T47D (cell line): ENCODE data around the gene CD37.
"Not testable (repeated sequence)": the region's sequence is repeated elsewhere in the genome, so short reads cannot be mapped to it uniquely, and the experiment has no call there.

Source experiments
- DNase-seq, 2 experiments: peaks; one replicate each; pipeline versions ENCODE4 v3.0.0 to v3.0.0-alpha.2; 2011 to 2012; ENCODE audit warnings: low read depth in 1 of 2, low spot score in 1 of 2
- JUND ChIP-seq: IDR thresholded peaks from 2 replicates; pipeline ENCODE4 v1.6.1; 2012; ENCODE audit warnings: low read depth
- in situ Hi-C: cut with HindIII; loops from 2 replicates; pipeline ENCODE4 v1.10.0; 2016; ENCODE audit warnings: low sequenced_read_pairs, low pct_unique_long_range_greater_than_20kb

Gene CD37

DNA sequence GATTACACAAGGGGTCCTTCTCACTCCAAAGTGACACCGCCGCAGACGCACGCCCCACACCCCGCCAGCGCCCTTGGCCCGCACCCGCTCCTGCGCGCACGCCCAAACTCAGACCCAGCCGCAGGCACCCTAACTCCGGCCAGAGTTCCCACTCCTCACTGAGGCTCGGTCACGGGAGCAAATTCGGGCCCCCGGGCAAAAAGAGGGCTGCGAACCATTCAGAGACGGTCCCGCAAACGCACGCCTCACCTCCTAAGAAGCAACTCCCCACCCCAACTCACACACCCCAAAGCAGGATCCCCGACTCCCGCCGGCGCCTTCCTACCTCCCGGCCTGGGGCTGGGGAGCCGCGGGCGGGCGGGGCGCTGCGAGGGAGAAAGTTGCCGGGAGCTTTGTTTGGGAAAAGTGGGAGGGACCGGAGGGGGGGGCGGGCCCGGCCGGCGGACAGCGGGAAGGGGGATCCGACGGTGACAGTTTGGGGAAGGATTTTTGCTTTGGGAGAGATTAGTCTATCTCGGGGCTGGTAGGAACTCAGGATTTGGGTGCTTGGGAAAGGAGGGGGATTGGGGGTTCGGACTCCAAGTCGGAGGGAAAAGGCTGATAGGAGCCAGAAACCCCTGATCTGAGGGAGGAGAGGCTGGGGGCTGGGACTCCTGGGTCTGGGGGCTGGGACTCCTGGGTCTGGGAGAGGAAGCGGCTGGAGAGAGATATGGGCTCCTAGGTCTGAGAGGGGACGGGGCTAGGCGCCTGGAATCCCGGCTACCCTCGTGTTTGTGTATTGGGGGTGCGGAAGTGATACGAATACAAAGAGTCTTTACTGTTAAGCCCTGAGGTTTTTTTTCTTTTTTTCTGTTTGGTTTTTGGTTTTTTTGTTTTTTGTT, 27.1 kb downstream of the CD37 start, which contains the start of gene TEAD2:
TEAD2 (minus strand) TSS at position 369 of the 881 bp plus-strand sequence. CDS start 2,341 bp downstream, outside the sequence.
- TF ChIP-seq JUND = no peak

GRCh38 chr19:49362929-49363267, 27.7 kb downstream of the CD37 start:
- in situ Hi-C loops = no loop called here
- DNase-seq = peak in 1 of 2 experiments; percentile 8
- TF ChIP-seq JUND = no peak

More for the DNA sequence above, 27.1 kb downstream of the CD37 start, which contains the start of gene TEAD2:
- DNase-seq = peak; percentile 48 to 52
- in situ Hi-C loops = no loop called here

GRCh38 chr19:49363268-49364082, 28.3 kb downstream of the CD37 start, which contains the start of gene DKKL1:
DKKL1 (plus strand) TSS chr19:49363877; CDS start chr19:49363999, 122 bp downstream.
- DNase-seq = peak; percentile 89 to 99
- no peak for TF ChIP-seq JUND
- in situ Hi-C loops = no loop called here

- in situ Hi-C loops = no loop called here
- no peak for DNase-seq
Observed at GRCh38 chr19:49364083-49364737, 29.0 kb downstream of the CD37 start.

DNA sequence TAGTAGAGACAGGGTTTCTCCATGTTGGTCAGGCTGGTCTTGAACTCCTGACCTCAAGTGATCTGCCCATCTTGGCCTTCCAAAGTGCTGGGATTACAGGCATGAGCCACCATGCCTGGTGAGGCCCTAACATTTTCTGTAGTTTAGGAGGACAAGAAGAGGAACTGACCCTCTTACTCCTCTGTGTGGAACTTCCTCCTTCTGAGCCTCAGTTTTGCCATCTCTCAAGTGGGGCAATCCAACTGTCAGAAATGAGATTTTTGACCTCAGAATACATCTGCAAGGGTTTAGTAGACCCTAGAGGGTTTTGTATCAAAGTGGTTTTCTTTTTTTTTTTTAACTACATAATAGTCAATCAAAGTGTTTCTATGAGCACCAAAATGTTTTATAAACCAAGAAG, 30.9 kb downstream of the CD37 start:
- no peak for DNase-seq
- TF ChIP-seq JUND = no peak
- in situ Hi-C loops = no loop called here

More at GRCh38 chr19:49364083-49364737, 29.0 kb downstream of the CD37 start:
- TF ChIP-seq JUND = no peak

- no peak for DNase-seq
- in situ Hi-C loops = no loop called here
- TF ChIP-seq JUND = no peak
Observed at GRCh38 chr19:49368711-49369358, 33.6 kb downstream of the CD37 start.

GRCh38 chr19:49371184-49371583, 36.0 kb downstream of the CD37 start:
- no peak for DNase-seq
- in situ Hi-C loops = no loop called here

GRCh38 chr19:49373174-49373573, 38.0 kb downstream of the CD37 start:
- DNase-seq, in situ Hi-C loops: not testable (repeated sequence)

More at GRCh38 chr19:49371184-49371583, 36.0 kb downstream of the CD37 start:
- no peak for TF ChIP-seq JUND

- no peak for DNase-seq
- in situ Hi-C loops = no loop called here
- no peak for TF ChIP-seq JUND
Observed at GRCh38 chr19:49374665-49375434, 39.6 kb downstream of the CD37 start.

GRCh38 chr19:49378512-49378911, 43.3 kb downstream of the CD37 start:
- in situ Hi-C loops = no loop called here
- no peak for DNase-seq

GRCh38 chr19:49380391-49380790, 45.2 kb downstream of the CD37 start:
- DNase-seq = no peak
- TF ChIP-seq JUND = no peak

More at GRCh38 chr19:49378512-49378911, 43.3 kb downstream of the CD37 start:
- TF ChIP-seq JUND = no peak

More at GRCh38 chr19:49380391-49380790, 45.2 kb downstream of the CD37 start:
- in situ Hi-C loops = no loop called here
